Measurements from ENCODE around the gene EFCAB10. TPM values are rescaled to one million over a fixed set of nuclear protein-coding genes. Genes with fewer than 3 reads are reported as not detected.
A peak's percentile ranks its signal among the peaks of the same experiment; 100 is the strongest.

Gene EFCAB10
- total RNA-seq (1 to 10 TPM; 1.0 to 1.5 TPM), total RNA-seq (0.12 to 0.30 reads per million in 2 donors)

GRCh38 chr7:105581066-105581811, at the start of gene EFCAB10:
Gene EFCAB10 (minus strand): TSS chr7:105581493. CDS start chr7:105581463, 30 bp downstream.
- Mint-ChIP-seq H3K4me3 (peak within 1 kb of the TSS; percentile 77), H3K27ac (no peak within 1 kb of the TSS), H3K27me3 (peaks cover 17% of the 10 kb centered on the region), H3K36me3 (ENCODE audit: low read depth) (no peaks in the 10 kb centered on the region), H3K4me1 (peaks cover 9% of the 10 kb centered on the region)
- peak; percentile 63 for ATAC-seq
- DNase-seq, result peak in 2 of 3 donors; percentile 14 to 27
- H3K9me3 ChIP-seq (ENCODE audit: control insufficient read depth, low read length, poor library complexity, severe bottlenecking), result no peaks in the 10 kb centered on the region

- no peaks in the 10 kb centered on the region for H3K9me3 ChIP-seq (ENCODE audit: control insufficient read depth, low read length, poor library complexity, severe bottlenecking)
- peaks cover 12% of the 10 kb centered on the region for H3K36me3 Mint-ChIP-seq (ENCODE audit: low read depth)
- H3K27me3 Mint-ChIP-seq, result no peaks in the 10 kb centered on the region
- H3K27ac Mint-ChIP-seq, result no peak overlapping the region
- peaks cover 2% of the 10 kb centered on the region for H3K4me1 Mint-ChIP-seq
- H3K4me3 Mint-ChIP-seq, result no peak overlapping the region
- ATAC-seq, result no peak
- no peak for DNase-seq
These were observed 44.7 kb upstream of the EFCAB10 start for GRCh38 chr7:105625986-105626385.

- ATAC-seq (no peak), DNase-seq (no peak)
- H3K27me3 Mint-ChIP-seq, result no peaks in the 10 kb centered on the region
- no peaks in the 10 kb centered on the region for H3K9me3 ChIP-seq (ENCODE audit: control insufficient read depth, low read length, poor library complexity, severe bottlenecking)
- H3K4me1 Mint-ChIP-seq, result peaks cover 2% of the 10 kb centered on the region
- H3K36me3 Mint-ChIP-seq (ENCODE audit: low read depth), result peaks cover 12% of the 10 kb centered on the region
- no peak overlapping the region for H3K4me3 Mint-ChIP-seq
- H3K27ac Mint-ChIP-seq, result no peak overlapping the region
These were observed 42.6 kb upstream of the EFCAB10 start for GRCh38 chr7:105623906-105624305.

- no peaks in the 10 kb centered on the region for H3K9me3 ChIP-seq (ENCODE audit: control insufficient read depth, low read length, poor library complexity, severe bottlenecking)
- no peaks in the 10 kb centered on the region for H3K27me3 Mint-ChIP-seq
- H3K4me1 Mint-ChIP-seq, result peaks cover 2% of the 10 kb centered on the region
- H3K27ac Mint-ChIP-seq, result no peak overlapping the region
- peaks cover 12% of the 10 kb centered on the region for H3K36me3 Mint-ChIP-seq (ENCODE audit: low read depth)
- no peak for ATAC-seq
- H3K4me3 Mint-ChIP-seq, result no peak overlapping the region
- DNase-seq, result no peak
These were observed 42.1 kb upstream of the EFCAB10 start for GRCh38 chr7:105623378-105623777.

- H3K27ac Mint-ChIP-seq, result no peak overlapping the region
- no peak overlapping the region for H3K4me3 Mint-ChIP-seq
- H3K27me3 Mint-ChIP-seq, result no peaks in the 10 kb centered on the region
- no peaks in the 10 kb centered on the region for H3K9me3 ChIP-seq (ENCODE audit: control insufficient read depth, low read length, poor library complexity, severe bottlenecking)
- no peak for ATAC-seq
- H3K4me1 Mint-ChIP-seq, result peaks cover 2% of the 10 kb centered on the region
- DNase-seq, result no peak
- H3K36me3 Mint-ChIP-seq (ENCODE audit: low read depth), result peaks cover 12% of the 10 kb centered on the region
These were observed 40.9 kb upstream of the EFCAB10 start for GRCh38 chr7:105622106-105622731.

- no peaks in the 10 kb centered on the region for H3K9me3 ChIP-seq (ENCODE audit: control insufficient read depth, low read length, poor library complexity, severe bottlenecking)
- H3K4me3 Mint-ChIP-seq, result no peak overlapping the region
- H3K27ac Mint-ChIP-seq, result no peak overlapping the region
- no peak for ATAC-seq
- peaks cover 11% of the 10 kb centered on the region for H3K36me3 Mint-ChIP-seq (ENCODE audit: low read depth)
- no peaks in the 10 kb centered on the region for H3K27me3 Mint-ChIP-seq
- DNase-seq, result no peak
- peaks cover 2% of the 10 kb centered on the region for H3K4me1 Mint-ChIP-seq
These were observed 40.3 kb upstream of the EFCAB10 start for GRCh38 chr7:105621617-105622016.

GRCh38 chr7:105621176-105621575, 39.9 kb upstream of the EFCAB10 start:
- H3K27ac Mint-ChIP-seq, result no peak overlapping the region
- no peak overlapping the region for H3K4me3 Mint-ChIP-seq
- H3K36me3 Mint-ChIP-seq (ENCODE audit: low read depth), result peaks cover 9% of the 10 kb centered on the region
- H3K27me3 Mint-ChIP-seq, result no peaks in the 10 kb centered on the region
- H3K4me1 Mint-ChIP-seq, result peaks cover 2% of the 10 kb centered on the region
- no peaks in the 10 kb centered on the region for H3K9me3 ChIP-seq (ENCODE audit: control insufficient read depth, low read length, poor library complexity, severe bottlenecking)
- ATAC-seq (no peak), DNase-seq (no peak)

GRCh38 chr7:105619590-105619989, 38.3 kb upstream of the EFCAB10 start:
- DNase-seq, result no peak
- no peaks in the 10 kb centered on the region for H3K9me3 ChIP-seq (ENCODE audit: control insufficient read depth, low read length, poor library complexity, severe bottlenecking)
- ATAC-seq, result no peak
- H3K27me3 Mint-ChIP-seq, result no peaks in the 10 kb centered on the region
- H3K36me3 Mint-ChIP-seq (ENCODE audit: low read depth), result peaks cover 7% of the 10 kb centered on the region
- no peak overlapping the region for H3K4me3 Mint-ChIP-seq
- H3K4me1 Mint-ChIP-seq, result peaks cover 2% of the 10 kb centered on the region
- H3K27ac Mint-ChIP-seq, result no peak overlapping the region

- Mint-ChIP-seq H3K27me3 (no peaks in the 10 kb centered on the region), H3K4me1 (peaks cover 3% of the 10 kb centered on the region), H3K4me3 (no peak overlapping the region), H3K27ac (no peak overlapping the region), H3K36me3 (ENCODE audit: low read depth) (peaks cover 13% of the 10 kb centered on the region)
- ATAC-seq (no peak), DNase-seq (no peak)
- no peaks in the 10 kb centered on the region for H3K9me3 ChIP-seq (ENCODE audit: control insufficient read depth, low read length, poor library complexity, severe bottlenecking)
These were observed 36.7 kb upstream of the EFCAB10 start for GRCh38 chr7:105618016-105618296.

GRCh38 chr7:105617280-105618015, 36.2 kb upstream of the EFCAB10 start:
- H3K36me3 Mint-ChIP-seq (ENCODE audit: low read depth), result peaks cover 13% of the 10 kb centered on the region
- no peak overlapping the region for H3K4me3 Mint-ChIP-seq
- ATAC-seq, result no peak
- peaks cover 3% of the 10 kb centered on the region for H3K4me1 Mint-ChIP-seq
- H3K9me3 ChIP-seq (ENCODE audit: control insufficient read depth, low read length, poor library complexity, severe bottlenecking), result no peaks in the 10 kb centered on the region
- DNase-seq, result no peak
- no peak overlapping the region for H3K27ac Mint-ChIP-seq
- no peaks in the 10 kb centered on the region for H3K27me3 Mint-ChIP-seq

GRCh38 chr7:105614341-105614840, 33.1 kb upstream of the EFCAB10 start:
- H3K27ac Mint-ChIP-seq, result no peak overlapping the region
- no peak overlapping the region for H3K4me3 Mint-ChIP-seq
- no peaks in the 10 kb centered on the region for H3K27me3 Mint-ChIP-seq
- H3K9me3 ChIP-seq (ENCODE audit: control insufficient read depth, low read length, poor library complexity, severe bottlenecking), result no peaks in the 10 kb centered on the region
- peaks cover 10% of the 10 kb centered on the region for H3K36me3 Mint-ChIP-seq (ENCODE audit: low read depth)
- no peak for ATAC-seq
- H3K4me1 Mint-ChIP-seq, result peaks cover 3% of the 10 kb centered on the region
- DNase-seq, result no peak

- peaks cover 3% of the 10 kb centered on the region for H3K4me1 Mint-ChIP-seq
- H3K27ac Mint-ChIP-seq, result no peak overlapping the region
- ATAC-seq (no peak), DNase-seq (no peak)
- peaks cover 12% of the 10 kb centered on the region for H3K36me3 Mint-ChIP-seq (ENCODE audit: low read depth)
- H3K4me3 Mint-ChIP-seq, result no peak overlapping the region
- no peaks in the 10 kb centered on the region for H3K9me3 ChIP-seq (ENCODE audit: control insufficient read depth, low read length, poor library complexity, severe bottlenecking)
- no peaks in the 10 kb centered on the region for H3K27me3 Mint-ChIP-seq
These were observed 32.5 kb upstream of the EFCAB10 start for GRCh38 chr7:105613611-105614330.

- Mint-ChIP-seq H3K36me3 (ENCODE audit: low read depth) (peaks cover 12% of the 10 kb centered on the region), H3K27me3 (no peaks in the 10 kb centered on the region), H3K4me1 (peaks cover 3% of the 10 kb centered on the region), H3K4me3 (no peak overlapping the region), H3K27ac (no peak overlapping the region)
- ATAC-seq, result no peak
- DNase-seq, result no peak
- H3K9me3 ChIP-seq (ENCODE audit: control insufficient read depth, low read length, poor library complexity, severe bottlenecking), result no peaks in the 10 kb centered on the region
These were observed 31.5 kb upstream of the EFCAB10 start for GRCh38 chr7:105612806-105613205.

All from T-helper 17 cell (primary cell).